ENCODE measurements around the gene NXF3.
"Not testable (repeated sequence)": the region's sequence is repeated elsewhere in the genome, so short reads cannot be mapped to it uniquely, and the experiment has no call there.

NXF3 gene, protein sequence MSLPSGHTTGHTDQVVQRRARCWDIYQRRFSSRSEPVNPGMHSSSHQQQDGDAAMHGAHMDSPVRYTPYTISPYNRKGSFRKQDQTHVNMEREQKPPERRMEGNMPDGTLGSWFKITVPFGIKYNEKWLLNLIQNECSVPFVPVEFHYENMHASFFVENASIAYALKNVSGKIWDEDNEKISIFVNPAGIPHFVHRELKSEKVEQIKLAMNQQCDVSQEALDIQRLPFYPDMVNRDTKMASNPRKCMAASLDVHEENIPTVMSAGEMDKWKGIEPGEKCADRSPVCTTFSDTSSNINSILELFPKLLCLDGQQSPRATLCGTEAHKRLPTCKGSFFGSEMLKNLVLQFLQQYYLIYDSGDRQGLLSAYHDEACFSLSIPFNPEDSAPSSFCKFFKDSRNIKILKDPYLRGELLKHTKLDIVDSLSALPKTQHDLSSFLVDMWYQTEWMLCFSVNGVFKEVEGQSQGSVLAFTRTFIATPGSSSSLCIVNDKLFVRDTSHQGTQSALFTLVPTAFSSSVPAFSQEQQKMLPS

DNA sequence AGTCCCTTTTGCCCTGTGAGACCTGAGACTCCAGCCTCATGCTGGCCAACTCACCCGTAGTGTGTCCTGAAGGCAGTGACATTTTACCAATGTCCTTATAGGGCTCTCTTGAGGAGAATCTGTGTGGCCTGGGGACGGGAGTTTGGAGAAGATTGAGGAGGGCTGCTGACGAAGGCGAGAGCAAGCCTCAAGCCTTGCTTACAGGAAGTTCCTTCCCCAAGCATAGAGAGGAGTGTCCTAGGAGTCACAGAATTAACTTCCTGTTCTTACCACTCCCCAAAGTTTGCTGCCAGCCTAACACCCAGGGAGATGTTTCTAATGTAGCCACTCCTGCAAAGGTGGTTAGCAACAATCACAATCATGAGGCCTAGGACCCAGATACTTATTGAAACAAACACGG, at the start of gene NXF3:
Gene NXF3 (minus strand): TSS at position 202 of the 400 bp plus-strand sequence. CDS start 120 bp downstream, at position 82.
- DNase-seq (ENCODE audit: low spot score) = no peak

DNA sequence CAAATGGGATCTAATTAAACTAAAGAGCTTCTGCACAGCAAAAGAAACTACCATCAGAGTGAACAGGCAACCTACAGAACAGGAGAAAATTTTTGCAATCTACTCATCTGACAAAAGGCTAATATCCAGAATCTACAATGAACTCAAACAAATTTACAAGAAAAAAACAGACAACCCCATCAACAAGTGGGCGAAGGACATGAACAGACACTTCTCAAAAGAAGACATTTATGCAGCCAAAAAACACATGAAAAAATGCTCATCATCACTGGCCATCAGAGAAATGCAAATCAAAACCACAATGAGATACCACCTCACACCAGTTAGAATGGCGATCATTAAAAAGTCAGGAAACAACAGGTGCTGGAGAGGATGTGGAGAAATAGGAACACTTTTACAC, 43.6 kb upstream of the NXF3 start:
- DNase-seq (ENCODE audit: low spot score) = not testable (repeated sequence)

DNA sequence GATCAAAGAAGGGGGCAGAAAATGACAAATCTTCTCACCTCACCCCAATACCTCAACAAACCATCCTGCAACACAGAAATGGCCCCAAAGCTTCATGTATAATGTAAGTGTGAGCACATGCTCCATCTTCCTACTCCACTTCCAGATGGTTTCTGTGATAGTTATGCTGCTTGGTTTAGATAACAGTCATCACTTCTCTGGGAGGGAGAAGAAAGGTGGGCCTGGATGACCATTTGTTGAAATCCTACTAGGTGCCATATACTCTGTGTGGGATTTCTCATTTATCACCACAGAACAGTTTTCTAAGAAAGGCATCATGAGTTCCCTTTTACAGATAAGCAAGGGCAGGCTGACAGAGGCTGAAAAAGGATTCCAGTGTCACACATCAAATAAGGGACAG, 31.3 kb upstream of the NXF3 start:
- no peak for DNase-seq (ENCODE audit: low spot score)

DNA sequence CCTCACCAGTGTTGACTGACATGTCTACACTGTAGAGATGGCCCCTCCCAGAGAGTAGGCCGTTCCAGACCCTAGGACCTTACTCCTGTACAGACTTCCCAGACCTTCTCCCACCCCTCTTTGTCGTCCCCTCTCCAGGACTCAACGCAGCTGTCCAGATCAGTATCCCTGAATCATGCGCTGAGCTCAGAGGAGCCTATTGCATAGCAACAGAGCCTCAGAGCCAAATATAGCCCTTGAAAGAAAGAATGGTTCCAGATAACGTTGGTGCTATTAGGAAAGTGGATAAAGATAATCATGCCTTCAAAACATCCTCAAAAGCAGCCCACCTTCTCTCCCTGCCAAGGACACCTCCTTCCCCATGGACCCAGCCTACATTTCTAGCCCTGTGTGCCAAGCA, 27.8 kb upstream of the NXF3 start:
- DNase-seq (ENCODE audit: low spot score) = no peak

DNA sequence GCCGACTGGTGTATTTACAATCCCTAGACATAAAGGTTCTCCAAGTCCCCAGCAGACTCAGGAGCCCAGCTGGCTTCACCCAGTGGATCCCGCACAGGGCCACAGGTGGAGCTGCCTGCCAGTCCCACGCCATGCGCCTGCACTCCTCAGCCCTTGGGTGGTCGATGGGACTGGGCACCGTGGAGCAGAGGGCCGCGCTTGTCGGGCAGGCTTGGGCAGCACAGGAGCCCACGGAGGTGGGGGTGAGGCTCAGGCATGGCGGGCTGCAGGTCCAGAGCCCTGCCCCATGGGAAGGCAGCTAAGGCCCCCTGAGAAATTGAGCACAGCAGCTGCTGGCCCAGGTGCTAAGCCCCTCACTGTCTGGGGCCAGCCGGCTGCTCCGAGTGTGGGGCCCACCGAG, 24.0 kb upstream of the NXF3 start:
- DNase-seq (ENCODE audit: low spot score) = not testable (repeated sequence)

DNA sequence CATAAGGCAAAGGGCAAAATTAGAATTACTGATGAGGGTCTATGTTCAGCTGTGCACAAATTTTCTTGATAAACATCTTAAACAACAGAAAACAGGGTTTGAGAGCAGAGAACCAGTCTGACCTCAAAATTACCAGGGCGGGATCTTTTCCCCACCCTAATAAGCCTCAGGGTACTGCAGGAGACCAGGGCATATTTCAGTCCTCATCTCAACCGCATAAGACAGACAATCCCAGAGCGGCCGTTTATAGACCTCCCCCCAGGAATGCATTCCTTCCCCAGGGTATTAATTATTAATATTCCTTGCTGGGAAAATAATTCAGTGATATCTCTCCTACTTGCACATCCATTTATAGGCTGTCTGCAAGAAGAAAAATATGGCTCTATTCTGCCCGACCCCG, 16.6 kb upstream of the NXF3 start:
- not testable (repeated sequence) for DNase-seq (ENCODE audit: low spot score)

DNA sequence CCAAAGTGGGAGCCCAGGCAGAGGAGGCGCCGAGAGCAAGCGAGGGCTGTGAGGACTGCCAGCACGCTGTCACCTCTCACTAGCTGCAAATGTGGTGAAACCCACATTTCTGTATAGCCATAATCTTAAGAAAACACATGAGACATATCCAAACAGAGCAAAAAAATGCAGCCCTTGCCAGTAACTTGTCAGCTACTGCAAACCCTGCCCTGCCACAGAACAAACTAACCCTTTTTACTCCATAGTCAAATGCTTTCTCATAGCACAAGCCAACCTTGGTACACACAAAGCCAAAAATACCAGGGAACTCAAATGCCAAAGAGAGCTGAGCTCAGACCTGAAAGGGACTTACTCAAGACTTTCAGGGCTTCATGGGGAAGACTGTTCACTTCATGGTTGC, 14.9 kb upstream of the NXF3 start:
- DNase-seq (ENCODE audit: low spot score) = no peak

DNA sequence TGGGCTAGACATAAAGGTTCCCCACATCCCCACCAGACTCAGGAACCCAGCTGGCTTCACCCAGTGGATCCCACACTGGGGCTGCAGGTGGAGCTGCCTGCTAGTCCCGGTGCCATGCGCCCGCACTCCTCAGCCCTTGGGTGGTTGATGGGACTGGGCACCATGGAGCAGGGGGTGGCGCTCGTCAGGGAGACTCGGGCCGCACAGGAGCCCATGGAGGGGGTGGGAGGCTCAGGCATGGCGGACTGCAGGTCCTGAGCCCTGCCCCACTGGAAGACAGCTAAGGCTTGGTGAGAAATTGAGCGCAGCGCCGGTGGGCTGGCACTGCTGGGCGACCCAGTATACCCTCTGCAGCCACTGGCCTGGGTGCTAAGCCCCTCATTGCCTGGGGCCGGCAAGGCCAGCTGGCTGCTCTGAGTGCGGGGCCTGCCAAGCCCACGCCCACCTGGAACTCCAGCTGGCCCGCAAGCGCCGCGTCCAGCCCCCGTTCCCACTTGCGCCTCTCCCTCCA, 14.3 kb upstream of the NXF3 start:
- not testable (repeated sequence) for DNase-seq (ENCODE audit: low spot score)

DNA sequence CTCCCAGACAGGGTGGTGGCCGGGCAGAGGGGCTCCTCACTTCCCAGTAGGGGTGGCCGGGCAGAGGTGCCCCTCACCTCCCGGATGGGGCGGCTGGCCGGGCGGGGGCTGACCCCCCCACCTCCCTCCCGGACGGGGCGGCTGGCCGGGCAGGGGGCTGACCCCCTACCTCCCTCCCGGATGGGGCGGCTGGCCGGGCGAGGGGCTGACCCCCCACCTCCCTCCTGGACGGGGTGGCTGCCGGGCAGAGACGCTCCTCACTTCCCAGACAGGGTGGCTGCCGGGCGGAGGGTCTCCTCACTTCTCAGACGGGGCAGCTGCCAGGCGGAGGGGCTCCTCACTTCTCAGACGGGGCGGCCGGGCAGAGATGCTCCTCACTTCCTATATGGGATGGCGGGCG, 11.4 kb upstream of the NXF3 start:
- not testable (repeated sequence) for DNase-seq (ENCODE audit: low spot score)

DNA sequence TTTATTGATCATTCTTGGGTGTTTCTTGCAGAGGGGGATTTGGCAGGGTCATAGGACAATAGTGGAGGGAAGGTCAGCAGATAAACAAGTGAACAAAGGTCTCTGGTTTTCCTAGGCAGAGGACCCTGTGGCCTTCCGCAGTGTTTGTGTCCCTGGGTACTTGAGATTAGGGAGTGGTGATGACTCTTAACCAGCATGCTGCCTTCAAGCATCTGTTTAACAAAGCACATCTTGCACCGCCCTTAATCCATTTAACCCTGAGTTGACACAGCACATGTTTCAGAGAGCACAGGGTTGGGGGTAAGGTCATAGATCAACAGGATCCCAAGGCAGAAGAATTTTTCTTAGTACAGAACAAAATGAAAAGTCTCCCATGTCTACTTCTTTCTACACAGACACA, 10.9 kb upstream of the NXF3 start:
- not testable (repeated sequence) for DNase-seq (ENCODE audit: low spot score)

DNA sequence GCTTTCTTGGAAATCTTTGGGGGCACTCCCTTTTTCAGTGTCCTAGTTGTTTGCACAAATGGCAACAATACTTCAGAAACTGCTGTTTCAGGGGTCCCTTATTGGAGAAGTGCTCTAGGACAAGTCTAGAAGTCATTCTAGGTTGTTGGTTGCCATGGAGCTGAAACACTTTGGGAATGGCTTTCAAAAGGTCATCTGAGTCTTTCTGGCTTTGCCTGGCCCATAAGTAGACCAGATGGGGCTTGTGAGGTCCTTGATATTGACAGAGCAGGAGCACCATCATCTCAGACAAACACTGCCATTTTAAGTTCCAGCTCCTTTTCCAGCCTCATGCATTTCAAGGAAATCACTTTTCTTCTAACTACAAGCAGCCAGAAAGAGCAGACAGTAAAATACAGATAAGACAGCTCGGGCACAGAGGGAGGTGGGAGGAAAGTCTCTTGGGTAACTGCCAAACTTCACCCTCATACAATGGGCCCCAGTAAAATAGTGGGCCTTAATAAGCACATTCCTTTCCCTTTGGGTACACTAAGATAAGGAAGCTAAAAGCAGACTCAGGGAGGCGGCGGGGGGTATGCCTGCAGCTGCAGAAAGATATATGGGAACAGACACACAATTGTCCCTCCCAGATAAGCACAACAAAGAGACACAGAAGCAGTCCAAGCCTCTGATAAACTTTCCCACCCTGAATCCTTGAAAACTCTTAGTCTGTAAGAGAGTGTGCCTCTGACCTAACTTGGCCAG, 8.5 kb upstream of the NXF3 start:
- DNase-seq (ENCODE audit: low spot score) = no peak

DNA sequence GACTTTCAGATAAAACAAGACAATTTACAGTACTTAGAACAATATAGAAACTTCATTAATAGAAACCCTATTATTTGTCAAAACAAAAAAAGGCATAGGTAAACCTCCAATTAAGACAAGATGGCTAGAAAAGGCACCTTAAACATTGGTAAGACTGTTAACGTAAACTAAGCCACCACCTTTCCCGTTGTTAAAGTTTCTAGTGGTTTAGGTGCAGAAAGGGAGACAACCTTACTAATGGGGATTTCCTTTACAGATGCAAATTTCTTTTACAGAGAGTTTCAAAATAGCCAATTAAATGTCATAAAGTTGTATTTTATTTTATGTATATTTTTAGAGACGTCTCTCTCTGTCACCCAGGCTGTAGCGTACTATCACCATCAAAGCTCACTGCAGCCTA, 7.5 kb upstream of the NXF3 start:
- no peak for DNase-seq (ENCODE audit: low spot score)

DNA sequence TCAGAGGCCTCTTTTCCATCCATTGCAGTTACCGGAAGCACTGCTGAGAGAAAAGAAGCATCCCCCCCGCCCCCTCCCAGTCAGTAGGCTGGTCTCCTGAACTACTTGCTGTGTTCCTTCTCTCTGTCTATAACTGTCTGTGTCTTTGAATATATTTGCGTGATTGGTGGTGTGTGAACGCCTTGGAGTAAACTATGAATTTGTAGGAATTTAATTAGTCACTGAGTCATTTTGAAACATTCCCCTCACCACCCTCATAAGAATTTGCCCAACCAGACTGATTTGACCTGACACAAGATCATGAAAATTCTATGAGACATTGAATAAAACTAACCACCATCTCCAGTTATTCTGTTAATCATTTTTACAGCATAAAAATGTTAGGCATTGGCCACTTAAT, 6.7 kb upstream of the NXF3 start:
- DNase-seq (ENCODE audit: low spot score) = no peak

DNA sequence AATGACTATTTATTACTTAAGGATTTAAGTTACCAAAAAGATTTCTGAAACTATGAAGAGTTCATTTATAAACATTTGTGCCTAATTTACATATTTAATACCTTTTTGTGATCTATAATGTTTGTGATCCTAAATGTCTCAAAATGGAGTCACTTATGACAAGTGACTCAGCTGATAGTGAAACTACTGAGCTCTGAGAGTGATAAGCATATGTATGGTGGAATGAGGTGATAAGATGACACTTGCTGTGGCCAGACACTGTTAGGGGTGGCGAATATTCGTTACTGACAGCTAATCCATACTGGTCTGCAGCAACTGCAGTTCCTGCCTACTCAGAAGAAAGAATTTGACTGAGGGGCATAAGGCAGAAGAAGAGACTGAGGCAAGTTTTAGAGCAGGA, 5.5 kb upstream of the NXF3 start:
- no peak for DNase-seq (ENCODE audit: low spot score)

DNA sequence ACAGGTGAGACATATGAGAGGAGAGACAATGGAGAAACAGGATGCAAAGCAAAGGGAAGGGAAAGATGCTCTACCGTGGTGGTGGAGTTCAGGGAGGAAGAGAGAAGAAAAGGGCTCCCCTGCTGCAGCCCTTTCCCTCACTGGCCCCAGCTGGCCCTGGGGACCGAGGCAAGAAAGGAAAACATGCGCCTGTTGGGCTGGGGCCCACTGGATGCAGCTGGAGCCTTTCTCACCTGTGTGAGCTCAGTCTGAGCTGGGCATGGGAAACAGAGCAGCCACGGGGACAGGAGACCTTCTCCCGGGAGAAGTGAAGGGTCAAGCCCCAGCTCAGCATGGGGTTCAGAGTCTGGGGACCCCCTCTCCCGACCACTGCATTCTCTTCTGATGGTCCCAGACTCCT, 11.9 kb downstream of the NXF3 start:
- DNase-seq (ENCODE audit: low spot score) = no peak

DNA sequence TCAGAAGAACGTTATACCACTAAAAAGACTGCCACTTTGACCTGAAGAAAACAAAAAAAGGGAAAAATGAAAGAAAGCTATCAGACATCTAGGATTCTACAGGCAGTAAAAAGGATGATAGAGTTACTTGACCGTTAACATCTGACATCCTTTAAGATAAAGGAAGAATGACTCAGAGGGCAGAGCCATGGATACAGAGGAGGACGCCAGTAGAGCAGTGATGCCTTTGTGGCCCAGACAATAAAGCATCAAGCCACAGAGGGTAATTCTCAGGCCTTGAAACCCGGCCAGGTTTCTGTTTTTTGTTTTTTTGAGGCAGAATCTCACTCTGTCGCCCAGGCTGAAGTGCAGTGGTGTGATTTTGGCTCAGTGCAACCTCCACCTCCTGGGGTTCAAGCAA, 19.5 kb downstream of the NXF3 start:
- DNase-seq (ENCODE audit: low spot score) = no peak

DNA sequence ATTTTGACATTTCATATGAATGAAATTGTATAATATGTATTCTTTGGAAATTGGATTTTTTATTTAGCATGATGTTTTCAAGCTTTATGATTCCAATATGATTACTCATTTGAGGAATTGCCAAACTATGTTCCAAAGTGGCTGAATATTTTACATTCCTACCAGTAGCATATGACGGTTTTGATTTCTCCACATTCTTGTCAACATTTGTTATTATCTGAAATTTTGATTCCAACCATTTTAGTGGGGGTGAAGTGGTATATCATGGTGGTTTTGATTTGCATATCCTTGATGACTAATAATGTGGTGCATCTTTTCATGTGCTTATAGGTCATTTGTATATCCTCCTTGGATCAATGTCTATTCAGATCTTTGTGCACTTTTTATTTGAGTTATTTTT, 26.3 kb downstream of the NXF3 start:
- DNase-seq (ENCODE audit: low spot score) = no peak

DNA sequence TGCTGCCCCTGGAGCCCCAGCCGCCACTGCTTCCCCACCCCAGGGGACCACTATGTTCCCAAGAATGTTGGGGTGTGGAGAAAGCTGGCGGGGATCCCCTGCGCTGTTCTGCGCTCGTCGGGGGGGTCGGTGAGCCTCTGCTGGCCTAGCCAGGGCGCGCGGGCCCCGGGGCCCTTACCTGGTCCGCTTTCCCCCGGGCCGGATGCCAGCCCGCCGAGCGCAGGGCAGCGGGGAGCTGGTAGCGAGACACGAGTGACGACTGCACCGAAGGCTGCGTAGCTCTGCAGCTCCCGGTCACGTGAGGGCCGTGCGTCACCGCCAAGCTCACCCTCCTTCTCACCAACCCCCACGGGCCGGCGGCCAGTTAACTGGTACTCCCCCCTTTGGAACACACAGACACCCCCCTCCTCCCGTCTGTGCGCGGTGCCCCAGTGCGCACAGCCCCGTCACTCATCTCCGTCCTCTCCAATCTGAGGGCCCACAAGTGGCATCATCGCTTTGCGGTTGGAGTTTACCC, 29.0 kb downstream of the NXF3 start, which contains the start of gene BEX1:
Gene BEX1 (minus strand): TSS at position 254 of the 517 bp plus-strand sequence. CDS start 897 bp downstream, outside the sequence.
- no peak for DNase-seq (ENCODE audit: low spot score)

DNA sequence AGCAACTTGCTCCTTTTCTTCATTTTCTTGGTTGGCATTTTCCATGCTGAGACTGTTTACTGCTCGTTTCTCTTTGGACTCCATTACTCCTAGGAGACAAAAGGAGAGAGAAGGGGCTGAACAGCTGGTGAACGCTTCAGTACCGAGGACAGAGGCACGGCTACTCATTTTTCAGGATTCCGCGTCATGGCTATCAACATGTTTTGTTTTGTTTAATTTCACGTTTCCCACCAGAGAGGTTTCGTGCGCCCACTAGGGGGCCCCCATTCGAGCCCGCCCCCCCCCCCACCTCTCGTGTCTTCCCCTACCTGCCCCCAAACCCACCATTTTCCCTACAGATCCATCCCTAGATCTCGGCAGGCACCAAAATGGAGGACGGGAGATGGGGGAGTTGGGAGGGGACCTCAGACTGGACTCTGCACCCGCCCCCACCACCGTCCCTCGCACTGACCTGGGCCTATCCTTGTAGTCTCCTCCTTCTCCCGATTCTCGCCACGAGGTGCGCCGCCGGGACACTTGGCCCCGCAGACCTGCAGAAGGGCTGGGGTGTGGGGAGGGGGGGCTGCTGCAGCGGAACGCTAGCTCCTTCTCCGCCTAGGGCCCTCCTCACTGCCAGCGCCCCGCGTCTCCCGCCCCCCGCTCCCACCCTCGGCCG, 29.6 kb downstream of the NXF3 start:
- no peak for DNase-seq (ENCODE audit: low spot score)

DNA sequence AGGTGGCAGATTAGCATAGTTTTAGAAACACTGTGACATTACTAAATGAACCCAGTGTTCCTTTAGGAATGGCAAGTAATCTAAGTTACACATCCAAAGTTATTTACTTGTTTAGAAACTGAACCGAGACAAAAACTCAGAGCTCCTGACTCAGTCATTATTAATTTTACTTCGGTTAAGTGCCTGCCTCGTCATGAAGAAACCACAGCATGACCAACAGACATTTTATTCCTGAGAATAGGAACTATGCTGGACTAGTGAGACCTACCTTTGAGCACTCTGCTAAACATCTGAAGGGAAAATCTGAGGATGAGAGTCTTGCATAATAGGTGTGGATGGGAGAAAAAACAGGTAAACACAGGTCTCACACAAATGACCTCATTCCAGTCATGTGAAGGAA, 31.5 kb downstream of the NXF3 start:
- no peak for DNase-seq (ENCODE audit: low spot score)

DNA sequence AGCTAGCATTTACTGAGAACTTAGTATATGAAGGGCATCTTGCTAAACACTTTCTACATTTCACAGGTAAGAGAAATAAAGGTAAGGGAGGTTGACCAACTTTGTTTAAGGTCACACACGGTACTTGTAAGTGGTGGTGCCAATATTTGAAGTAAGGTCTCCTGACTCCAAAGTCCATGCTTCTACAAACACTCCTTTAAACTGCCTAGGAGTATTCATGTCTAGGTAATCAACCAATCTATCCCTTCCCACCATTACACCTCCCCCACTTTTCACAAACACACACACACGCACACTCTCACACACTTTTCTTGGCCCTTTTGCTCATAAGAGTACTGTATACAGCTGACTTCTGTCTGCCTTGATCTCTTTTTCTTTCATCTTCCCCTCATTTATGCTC, 36.0 kb downstream of the NXF3 start:
- no peak for DNase-seq (ENCODE audit: low spot score)

DNA sequence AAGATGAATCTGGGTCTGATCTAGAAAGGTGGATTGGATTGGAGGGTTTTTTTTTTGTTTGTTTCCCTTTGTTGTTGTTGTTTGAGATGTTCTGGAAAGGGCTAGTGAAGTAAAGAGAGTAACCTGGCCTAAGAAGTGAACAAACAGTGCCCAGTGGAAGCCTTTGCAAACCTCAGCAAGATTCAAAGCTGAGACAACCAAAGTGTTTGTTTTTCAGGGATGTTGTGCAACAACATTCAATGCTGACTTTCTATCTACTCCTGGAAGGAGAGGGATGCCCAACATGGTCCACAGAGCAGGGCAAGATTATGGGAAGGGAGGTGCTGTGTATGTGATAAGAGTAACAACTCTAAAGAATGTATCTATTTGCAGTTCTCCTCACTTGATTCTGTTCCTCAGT, 40.3 kb downstream of the NXF3 start:
- DNase-seq (ENCODE audit: low spot score) = no peak

Measured in CD4-positive, alpha-beta T cell treated with Interleukin-6 at 100 ng/mL for 8 hours (primary cell).